ENCODE results near the gene CERK. TPM values are rescaled to one million over a fixed set of nuclear protein-coding genes. Genes with fewer than 3 reads are reported as not detected.
"Not testable (repeated sequence)": the region's sequence is repeated elsewhere in the genome, so short reads cannot be mapped to it uniquely, and the experiment has no call there.

CERK gene
- polyA plus RNA-seq, 4 donors, result 50.5 to 58.6 (median 52.7) TPM

GRCh38 chr22:46653596-46653995 lies 84.5 kb downstream of the CERK start:
- DNase-seq (ENCODE audit: low read depth in 4 of 4, low spot score in 2 of 4), result no peak

- no peak for DNase-seq (ENCODE audit: low read depth in 4 of 4, low spot score in 2 of 4)
These were observed 85.2 kb downstream of the CERK start for GRCh38 chr22:46652847-46653331.

- no peak for DNase-seq (ENCODE audit: low read depth in 4 of 4, low spot score in 2 of 4)
These were observed 85.8 kb downstream of the CERK start for GRCh38 chr22:46652081-46652846.

- no peak for DNase-seq (ENCODE audit: low read depth in 4 of 4, low spot score in 2 of 4)
These were observed 86.7 kb downstream of the CERK start for GRCh38 chr22:46651316-46651715.

- no peak for DNase-seq (ENCODE audit: low read depth in 4 of 4, low spot score in 2 of 4)
These were observed 87.8 kb downstream of the CERK start for GRCh38 chr22:46650078-46650810.

GRCh38 chr22:46649141-46650077 lies 88.6 kb downstream of the CERK start:
- no peak for DNase-seq (ENCODE audit: low read depth in 4 of 4, low spot score in 2 of 4)

- not testable (repeated sequence) for DNase-seq (ENCODE audit: low read depth in 4 of 4, low spot score in 2 of 4)
These were observed 89.7 kb downstream of the CERK start for GRCh38 chr22:46648225-46648820.

GRCh38 chr22:46646531-46647215 lies 91.4 kb downstream of the CERK start:
- no peak for DNase-seq (ENCODE audit: low read depth in 4 of 4, low spot score in 2 of 4)

GRCh38 chr22:46642840-46643480 lies 95.1 kb downstream of the CERK start:
- not testable (repeated sequence) for DNase-seq (ENCODE audit: low read depth in 4 of 4, low spot score in 2 of 4)

GRCh38 chr22:46641811-46642266 lies 96.2 kb downstream of the CERK start:
- no peak for DNase-seq (ENCODE audit: low read depth in 4 of 4, low spot score in 2 of 4)

- no peak for DNase-seq (ENCODE audit: low read depth in 4 of 4, low spot score in 2 of 4)
These were observed 97.6 kb downstream of the CERK start for GRCh38 chr22:46640293-46641055.

GRCh38 chr22:46639843-46640242 lies 98.2 kb downstream of the CERK start:
- no peak for DNase-seq (ENCODE audit: low read depth in 4 of 4, low spot score in 2 of 4)

GRCh38 chr22:46638601-46639431 lies 99.2 kb downstream of the CERK start:
- DNase-seq (ENCODE audit: low read depth in 4 of 4, low spot score in 2 of 4), result no peak

GRCh38 chr22:46637711-46638600 lies 100.1 kb downstream of the CERK start:
- no peak for DNase-seq (ENCODE audit: low read depth in 4 of 4, low spot score in 2 of 4)

GRCh38 chr22:46636221-46637002 lies 101.6 kb downstream of the CERK start:
- no peak for DNase-seq (ENCODE audit: low read depth in 4 of 4, low spot score in 2 of 4)

GRCh38 chr22:46635756-46636155 lies 102.3 kb downstream of the CERK start:
- no peak for DNase-seq (ENCODE audit: low read depth in 4 of 4, low spot score in 2 of 4)
